ENCODE results near the gene ZSCAN23. TPM values are rescaled to one million over a fixed set of nuclear protein-coding genes. Genes with fewer than 3 reads are reported as not detected.

Gene ZSCAN23
- total RNA-seq, 4 donors from 2014 or later: 0.55 to 17.1 (median 2.5) TPM; not detected in 1

Small RNA genes within 50 kb of the gene (small RNA-seq; reads per million reads assigned to genes)
- gene RNU2-45P: 0 reads per million in 4 donors

Other genes starting within 250 kb of the ZSCAN23 start
- 10 to 100 TPM; 12.6 to 26.1 (median 16.7) TPM for gene ZSCAN9, start 218.2 kb downstream of the ZSCAN23 start, total RNA-seq
- 1 to 10 TPM in 3 of 4 donors, under 1 TPM in 1; 0.60 to 9.0 (median 4.9) TPM for gene ZKSCAN4, start 191.2 kb downstream of the ZSCAN23 start, total RNA-seq
- 1 to 10 TPM in 1 of 4 donors, under 1 TPM in 2, not detected in 1; 0.55 to 7.9 (median 0.64) TPM for gene NKAPL, start 184.2 kb downstream of the ZSCAN23 start, total RNA-seq
- 10 to 100 TPM; 13.9 to 19.4 (median 17.6) TPM for gene ZSCAN26, start 176.3 kb downstream of the ZSCAN23 start, total RNA-seq
- 1 to 10 TPM in 3 of 4 donors, under 1 TPM in 1; 0.75 to 3.2 (median 2.3) TPM for gene PGBD1, start 161.9 kb downstream of the ZSCAN23 start, total RNA-seq
- 10 to 100 TPM in 3 of 4 donors, 1 to 10 TPM in 1; 9.0 to 28.3 (median 17.0) TPM for gene ZSCAN31, start 107.3 kb downstream of the ZSCAN23 start, total RNA-seq
- 1 to 10 TPM; 1.4 to 5.2 (median 4.3) TPM for gene ZKSCAN3, start 93.5 kb downstream of the ZSCAN23 start, total RNA-seq
- gene ZSCAN12, start 43.7 kb downstream of the ZSCAN23 start, total RNA-seq: 1 to 10 TPM; 1.2 to 6.2 (median 3.5) TPM
- gene GPX6, start 72.3 kb upstream of the ZSCAN23 start, total RNA-seq: not detected
- gene GPX5, start 82.4 kb upstream of the ZSCAN23 start, total RNA-seq: not detected

All from transverse colon (tissue), 4 donors.